H9 (cell line): ENCODE measurements around the gene DNAAF6. TPM values are rescaled to one million over a fixed set of nuclear protein-coding genes. Genes with fewer than 3 reads are reported as not detected.

Experiments used
- DNase-seq: peaks from one replicate; pipeline ENCODE4 v3.0.0-alpha.2; 2017
- H2AFZ ChIP-seq: one replicate; pipeline ENCODE4 v1.6.1; 2013; ENCODE audit warnings: mild to moderate bottlenecking, low read length, control low read depth, moderate library complexity
- H2AK5ac ChIP-seq: 2 replicates; pipeline ENCODE4 v1.6.1; 2013; ENCODE audit warnings: low read length, control low read depth, mixed read lengths; ENCODE audit not compliant: insufficient read length
- H2BK120ac ChIP-seq: one replicate; pipeline ENCODE4 v1.6.1; 2013; ENCODE audit warnings: low read depth, mild to moderate bottlenecking, low read length, control low read depth, inconsistent platforms; ENCODE audit not compliant: poor library complexity, severe bottlenecking
- H2BK12ac ChIP-seq: 2 replicates; pipeline ENCODE4 v1.6.1; 2013; ENCODE audit warnings: low read length, control low read depth, mixed read lengths, low read depth; ENCODE audit not compliant: insufficient read length
- H2BK15ac ChIP-seq: 2 replicates; pipeline ENCODE4 v1.6.1; 2013; ENCODE audit warnings: low read depth, low read length, control low read depth
- H2BK20ac ChIP-seq: one replicate; pipeline ENCODE4 v1.6.1; 2013; ENCODE audit warnings: low read depth, mild to moderate bottlenecking, low read length, control low read depth, inconsistent platforms; ENCODE audit not compliant: poor library complexity, severe bottlenecking
- H2BK5ac ChIP-seq: 2 replicates; pipeline ENCODE4 v1.6.1; 2013; ENCODE audit warnings: low read length, control low read depth, mixed read lengths; ENCODE audit not compliant: insufficient read length
- H3K14ac ChIP-seq: 2 replicates; pipeline ENCODE4 v1.6.1; 2013; ENCODE audit warnings: low read length, control low read depth; ENCODE audit not compliant: insufficient read depth
- H3K18ac ChIP-seq: 2 replicates; pipeline ENCODE4 v1.6.1; 2013; ENCODE audit warnings: low read depth, mild to moderate bottlenecking, mixed read lengths, low read length, control low read depth; ENCODE audit not compliant: insufficient read length
- H3K23ac ChIP-seq: 2 replicates; pipeline ENCODE4 v1.6.1; 2013; ENCODE audit warnings: low read length, control low read depth, mixed read lengths, low read depth; ENCODE audit not compliant: insufficient read length
- H3K23me2 ChIP-seq: 2 replicates; pipeline ENCODE4 v1.6.1; 2013; ENCODE audit warnings: low read depth, mild to moderate bottlenecking, mixed read lengths, low read length, control low read depth; ENCODE audit not compliant: insufficient read length, poor library complexity, severe bottlenecking
- H3K27ac ChIP-seq: 2 replicates; pipeline ENCODE4 v1.5.1; 2013; ENCODE audit warnings: low read length, control low read depth, mixed read lengths, low read depth; ENCODE audit not compliant: insufficient read length
- H3K27me3 ChIP-seq: 2 replicates; pipeline ENCODE4 v1.6.1; 2013; ENCODE audit warnings: low read length, control low read depth, inconsistent platforms; ENCODE audit not compliant: insufficient read depth
- H3K4ac ChIP-seq: 2 replicates; pipeline ENCODE4 v1.6.1; 2013; ENCODE audit warnings: low read depth, mild to moderate bottlenecking, control low read depth, inconsistent platforms, low read length, moderate library complexity
- H3K4me1 ChIP-seq: 2 replicates; pipeline ENCODE4 v1.6.1; 2013; ENCODE audit warnings: low read length, control low read depth, inconsistent platforms; ENCODE audit not compliant: insufficient read depth
- H3K4me2 ChIP-seq: 2 replicates; pipeline ENCODE4 v1.6.1; 2013; ENCODE audit warnings: low read length, control low read depth, mixed read lengths; ENCODE audit not compliant: insufficient read length, insufficient read depth
- H3K56ac ChIP-seq: 2 replicates; pipeline ENCODE4 v1.6.1; 2013; ENCODE audit warnings: low read depth, mild to moderate bottlenecking, mixed read lengths, low read length, control low read depth; ENCODE audit not compliant: insufficient read length
- H3K79me1 ChIP-seq: 2 replicates; pipeline ENCODE4 v1.6.1; 2013; ENCODE audit warnings: low read depth, mild to moderate bottlenecking, moderate library complexity, low read length, control low read depth, inconsistent platforms; ENCODE audit not compliant: insufficient read depth, poor library complexity, severe bottlenecking
- H3K79me2 ChIP-seq: 2 replicates; pipeline ENCODE4 v1.6.1; 2013; ENCODE audit warnings: low read length, control low read depth, inconsistent platforms; ENCODE audit not compliant: insufficient read depth
- H3K9ac ChIP-seq: 2 replicates; pipeline ENCODE4 v1.6.1; 2013; ENCODE audit warnings: low read length, control low read depth, mixed read lengths; ENCODE audit not compliant: insufficient read length; ENCODE audit errors: extremely low read depth
- H3K9me3 ChIP-seq: one replicate; pipeline ENCODE4 v1.6.1; 2013; ENCODE audit warnings: low read depth, low read length, inconsistent platforms; ENCODE audit not compliant: control insufficient read depth
- H3T11ph ChIP-seq: one replicate; pipeline ENCODE4 v1.6.1; 2013; ENCODE audit warnings: mild to moderate bottlenecking, low read length, control low read depth, inconsistent platforms
- H4K20me1 ChIP-seq: one replicate; pipeline ENCODE4 v1.6.1; 2013; ENCODE audit not compliant: control insufficient read depth, insufficient read length, insufficient read depth
- H4K5ac ChIP-seq: 2 replicates; pipeline ENCODE4 v1.6.1; 2013; ENCODE audit warnings: low read depth, mild to moderate bottlenecking, mixed read lengths, low read length, control low read depth; ENCODE audit not compliant: insufficient read length
- H4K8ac ChIP-seq: replicated peaks from 2 replicates; pipeline ENCODE4 v1.6.1; 2013; ENCODE audit warnings: low read length, control low read depth, mixed read lengths, low read depth; ENCODE audit not compliant: insufficient read length
- H4K91ac ChIP-seq: 2 replicates; pipeline ENCODE4 v1.6.1; 2013; ENCODE audit warnings: low read depth, mild to moderate bottlenecking, moderate library complexity, mixed read lengths, low read length, control low read depth; ENCODE audit not compliant: insufficient read length
- H3K27ac Mint-ChIP-seq, 3 experiments: 2 replicates in 2 of 3; 3 replicates in 1 of 3; pipeline ENCODE4 v1.8.0; 2020 to 2021; ENCODE audit warnings: mixed read lengths in 3 of 3, mild to moderate bottlenecking in 1 of 3, moderate library complexity in 1 of 3
- H3K27me3 Mint-ChIP-seq: 2 replicates; pipeline ENCODE4 v1.8.0; 2021; ENCODE audit warnings: low read depth, mild to moderate bottlenecking, moderate library complexity, mixed read lengths
- H3K36me3 Mint-ChIP-seq, 3 experiments: 2 replicates in 2 of 3; 3 replicates in 1 of 3; pipeline ENCODE4 v1.8.0; 2020 to 2021; ENCODE audit warnings: low read depth in 3 of 3, mixed read lengths in 3 of 3; ENCODE audit not compliant: insufficient read depth in 1 of 3
- H3K4me1 Mint-ChIP-seq, 2 experiments: 2 replicates each; pipeline ENCODE4 v1.8.0; 2020; ENCODE audit warnings: mixed read lengths in 2 of 2
- H3K4me3 Mint-ChIP-seq, 2 experiments: 2 replicates in 1 of 2; 3 replicates in 1 of 2; pipeline ENCODE4 v1.8.0; 2020 to 2021; ENCODE audit warnings: mild to moderate bottlenecking in 2 of 2, mixed read lengths in 2 of 2, moderate library complexity in 1 of 2
- H3K9me3 Mint-ChIP-seq, 2 experiments: 2 replicates in 1 of 2; 3 replicates in 1 of 2; pipeline ENCODE4 v1.8.0; 2020; ENCODE audit warnings: mild to moderate bottlenecking in 2 of 2, mixed read lengths in 2 of 2, moderate library complexity in 1 of 2
- CTCF ChIP-seq: fragments of 200-600 bp; sonication (generic); conservative IDR thresholded peaks from 3 replicates; pipeline ENCODE4 v1.8.0; 2021; ENCODE audit warnings: antibody characterized with exemption, mild to moderate bottlenecking
- WGBS: extraction: QIAGEN DNeasy Blood & Tissue Kit; methylation state at CpG from one replicate; pipeline ENCODE4 v1.1.7; 2013; ENCODE audit warnings: missing lambda C conversion rate, low lambda C conversion rate, mixed read lengths; ENCODE audit not compliant: insufficient read length; ENCODE audit errors: extremely low coverage; 5-methylcytosine and 5-hydroxymethylcytosine counted together
- total RNA-seq: library from RNA; stranded (reverse); gene quantifications from 2 replicates; pipeline ENCODE4 v1.2.1, GENCODE V29; 2021

DNAAF6 gene
- total RNA-seq, 1 experiment from 2014 or later = not detected

- no peak overlapping the region for H2BK15ac ChIP-seq
- H3K79me1 ChIP-seq = no peaks in the 10 kb centered on the region
- no peak overlapping the region for H3T11ph ChIP-seq
- H3K4me1 Mint-ChIP-seq = peaks cover 3 to 4% of the 10 kb centered on the region in 2 experiments; a peak in 2 of 4 replicates
- no peak overlapping the region for H4K8ac ChIP-seq
- H3K9ac ChIP-seq = no peak overlapping the region
- no peaks in the 10 kb centered on the region for H3K23me2 ChIP-seq
- peaks cover 0 to 44% of the 10 kb centered on the region in 2 experiments; a peak in 2 of 5 replicates for H3K9me3 Mint-ChIP-seq
- H3K4me3 Mint-ChIP-seq = no peak overlapping the region
- no peak overlapping the region for H3K4ac ChIP-seq
- H4K91ac ChIP-seq = no peak overlapping the region
- H3K27ac ChIP-seq = no peak overlapping the region
- no peak overlapping the region for H3K4me2 ChIP-seq
- no peak overlapping the region for H2BK20ac ChIP-seq
- TF ChIP-seq CTCF = no peak
- no peak overlapping the region for H3K23ac ChIP-seq
- no peak overlapping the region for H2BK5ac ChIP-seq
- no peaks in the 10 kb centered on the region for H3K4me1 ChIP-seq
- no peaks in the 10 kb centered on the region for H4K20me1 ChIP-seq
- DNase-seq = no peak
- no peaks in the 10 kb centered on the region for H3K9me3 ChIP-seq
- no peak overlapping the region for H2BK120ac ChIP-seq
- no peak overlapping the region for H2BK12ac ChIP-seq
- H3K14ac ChIP-seq = no peak overlapping the region
- H3K79me2 ChIP-seq = no peaks in the 10 kb centered on the region
- H3K36me3 Mint-ChIP-seq = no peaks in the 10 kb centered on the region
- H4K5ac ChIP-seq = no peak overlapping the region
- H3K27me3 Mint-ChIP-seq = no peaks in the 10 kb centered on the region
- no peak overlapping the region for H2AK5ac ChIP-seq
- H2AFZ ChIP-seq = no peak overlapping the region
- no peaks in the 10 kb centered on the region for H3K27me3 ChIP-seq
- no peak overlapping the region for H3K56ac ChIP-seq
- no peak overlapping the region for H3K27ac Mint-ChIP-seq
- no CpG with 5 or more reads among the region's 4 CpGs for WGBS
- no peak overlapping the region for H3K18ac ChIP-seq
These were observed 82.3 kb downstream of the DNAAF6 start for GRCh38 chrX:107288676-107289075.
